Fibroblast of lung (primary cell): ENCODE measurements around the gene CREB5. TPM values are rescaled to one million over a fixed set of nuclear protein-coding genes. Genes with fewer than 3 reads are reported as not detected.

Experiments used
- DNase-seq, 2 donors: peaks; one replicate each; pipeline versions ENCODE4 v3.0.0 to v3.0.0-alpha.2; 2010; ENCODE audit warnings: low read depth in 2 of 2
- H2AFZ ChIP-seq: 2 replicates; pipeline ENCODE4 v1.5.1; 2012; ENCODE audit warnings: low read length, control low read depth, inconsistent platforms
- H3K27ac ChIP-seq: 2 replicates; pipeline ENCODE4 v1.5.1; 2011; ENCODE audit warnings: low read length, control low read depth; ENCODE audit not compliant: insufficient read depth
- H3K27me3 ChIP-seq: 2 replicates; pipeline ENCODE4 v1.5.1; 2011; ENCODE audit warnings: mild to moderate bottlenecking, low read length; ENCODE audit not compliant: control insufficient read depth, insufficient read depth
- H3K36me3 ChIP-seq: 2 replicates; pipeline ENCODE4 v1.5.1; 2011; ENCODE audit warnings: low read length; ENCODE audit not compliant: control insufficient read depth, insufficient read depth
- H3K4me1 ChIP-seq: 2 replicates; pipeline ENCODE4 v1.5.1; 2011; ENCODE audit warnings: low read length; ENCODE audit not compliant: control insufficient read depth, insufficient read depth; ENCODE audit errors: extremely low read depth
- H3K4me2 ChIP-seq: 2 replicates; pipeline ENCODE4 v1.5.1; 2011; ENCODE audit warnings: low read length, control low read depth; ENCODE audit not compliant: insufficient read depth; ENCODE audit errors: extremely low read depth
- H3K4me3 ChIP-seq, 4 experiments: fragments of 200-600 bp in 1 of 4; sonication (generic) in 1 of 4; replicated peaks in 1 of 4; 2 replicates each; pipeline ENCODE4 v1.5.1; 2011 to 2016; ENCODE audit warnings: low read length in 4 of 4, low read depth in 3 of 4, mild to moderate bottlenecking in 3 of 4, control low read depth in 2 of 4, inconsistent platforms in 1 of 4, mixed read lengths in 1 of 4; ENCODE audit not compliant: insufficient read depth in 1 of 4; ENCODE audit errors: control extremely low read depth in 1 of 4
- H3K79me2 ChIP-seq: 2 replicates; pipeline ENCODE4 v1.5.1; 2012; ENCODE audit warnings: mild to moderate bottlenecking, low read length, inconsistent platforms; ENCODE audit not compliant: control insufficient read depth, insufficient read depth
- H3K9ac ChIP-seq: 2 replicates; pipeline ENCODE4 v1.5.1; 2011; ENCODE audit warnings: mild to moderate bottlenecking, low read length, control low read depth; ENCODE audit not compliant: insufficient read depth
- H3K9me3 ChIP-seq: 2 replicates; pipeline ENCODE4 v1.5.1; 2012; ENCODE audit warnings: low read depth, low read length; ENCODE audit not compliant: control insufficient read depth, insufficient read depth
- H4K20me1 ChIP-seq: 2 replicates; pipeline ENCODE4 v1.5.1; 2011; ENCODE audit warnings: low read length; ENCODE audit not compliant: control insufficient read depth, insufficient read depth; ENCODE audit errors: extremely low read depth
- CTCF ChIP-seq, 2 donors: IDR thresholded peaks in 1 of 2; conservative IDR thresholded peaks in 1 of 2; 1 replicate in 1 of 2; 2 replicates in 1 of 2; pipeline ENCODE4 v1.5.1; 2011 to 2012; ENCODE audit warnings: low read length in 2 of 2, control low read depth in 1 of 2, inconsistent platforms in 1 of 2, low read depth in 1 of 2, mild to moderate bottlenecking in 1 of 2
- EZH2 ChIP-seq: IDR thresholded peaks from 2 replicates; pipeline ENCODE4 v1.5.1; 2012; ENCODE audit warnings: low read length, control low read depth, mild to moderate bottlenecking; ENCODE audit errors: missing control alignments
- polyA plus RNA-seq, 2 donors: library from polyadenylated mRNA; depleted of rRNA in 1 of 2; stranded (reverse) in 1 of 2; unstranded in 1 of 2; fragments of >200 nt; gene quantifications; 2 replicates each; pipeline ENCODE4 v1.2.1, GENCODE V29; 2011 to 2012; ENCODE audit warnings: missing spikeins in 1 of 2
- total RNA-seq: library from RNA; depleted of rRNA; stranded (reverse); fragments of >200 nt; gene quantifications from 2 replicates; pipeline ENCODE4 v1.2.1, GENCODE V29; 2014

The CREB5 gene
- total and polyA plus RNA-seq, 2 donors (not counting 1 experiment from before 2014, with no cell fraction given): 8.2 to 28.4 TPM

- no peak overlapping the region for H3K9ac ChIP-seq
- H3K9me3 ChIP-seq: no peaks in the 10 kb centered on the region
- DNase-seq: peak; percentile 8 to 71
- H3K4me3 ChIP-seq: no peak overlapping the region
- no peaks in the 10 kb centered on the region for H3K4me1 ChIP-seq
- no peaks in the 10 kb centered on the region for H3K27me3 ChIP-seq
- H3K27ac ChIP-seq: no peak overlapping the region
- no peak overlapping the region for H2AFZ ChIP-seq
- no peaks in the 10 kb centered on the region for H3K36me3 ChIP-seq
- H3K4me2 ChIP-seq: no peak overlapping the region
- H3K79me2 ChIP-seq: no peaks in the 10 kb centered on the region
- TF ChIP-seq CTCF (conservative IDR thresholded peaks at IDR 0.05 in 1 of 2, IDR thresholded peaks at IDR 0.05 in 1 of 2; ENCODE audit: low read depth in 1 of 2, low read length in 2 of 2): no peak
- TF ChIP-seq EZH2: no peak
- no peaks in the 10 kb centered on the region for H4K20me1 ChIP-seq
These were observed 450.4 kb downstream of the CREB5 start for GRCh38 chr7:28862595-28863272.

GRCh38 chr7:28865601-28866144, 453.4 kb downstream of the CREB5 start:
- Histone ChIP-seq H3K9me3 (no peaks in the 10 kb centered on the region), H3K4me2 (no peak overlapping the region), H2AFZ (no peak overlapping the region), H3K27ac (no peak overlapping the region), H3K36me3 (no peaks in the 10 kb centered on the region), H3K9ac (no peak overlapping the region), H3K27me3 (no peaks in the 10 kb centered on the region), H4K20me1 (no peaks in the 10 kb centered on the region), H3K4me1 (no peaks in the 10 kb centered on the region), H3K4me3 (no peak overlapping the region), H3K79me2 (no peaks in the 10 kb centered on the region)
- peak in 1 of 2 donors; percentile 17 for DNase-seq
- TF ChIP-seq EZH2: no peak
- no peak for TF ChIP-seq CTCF (conservative IDR thresholded peaks at IDR 0.05 in 1 of 2, IDR thresholded peaks at IDR 0.05 in 1 of 2; ENCODE audit: low read depth in 1 of 2, low read length in 2 of 2)

GRCh38 chr7:28868712-28869111, 456.4 kb downstream of the CREB5 start:
- TF ChIP-seq EZH2 (no peak), CTCF (conservative IDR thresholded peaks at IDR 0.05 in 1 of 2, IDR thresholded peaks at IDR 0.05 in 1 of 2; ENCODE audit: low read depth in 1 of 2, low read length in 2 of 2) (no peak)
- Histone ChIP-seq H4K20me1 (no peaks in the 10 kb centered on the region), H3K36me3 (no peaks in the 10 kb centered on the region), H3K79me2 (no peaks in the 10 kb centered on the region), H3K27ac (no peak overlapping the region), H3K27me3 (no peaks in the 10 kb centered on the region), H3K9ac (no peak overlapping the region), H3K4me3 (no peak overlapping the region), H3K9me3 (no peaks in the 10 kb centered on the region), H3K4me1 (no peaks in the 10 kb centered on the region), H3K4me2 (no peak overlapping the region), H2AFZ (no peak overlapping the region)
- no peak for DNase-seq
